ENCODE results near the gene AUTS2. TPM values are rescaled to one million over a fixed set of nuclear protein-coding genes. Genes with fewer than 3 reads are reported as not detected.
A peak's percentile ranks its signal among the peaks of the same experiment; 100 is the strongest.

AUTS2 gene
- total and polyA plus RNA-seq, 2 of the 8 experiments (the other 6 are each of a cell fraction or from before 2014, with no cell fraction given), result 25.9 to 101 TPM

GRCh38 chr7:70693686-70694433 lies 1095.6 kb downstream of the AUTS2 start (continued):
- TF ChIP-seq TEAD4 (IDR thresholded peaks at IDR 0.05; ENCODE audit: low read depth, low read length) (no peak), ZNF274 (IDR thresholded peaks at IDR 0.05; ENCODE audit: borderline replicate concordance, extremely low read depth, low read length) (no peak), NRF1 (IDR thresholded peaks at IDR 0.05; ENCODE audit: low read depth, low read length) (no peak), POLR2A (IDR thresholded peaks at IDR 0.05; ENCODE audit: control extremely low read depth in 1 of 2, low read depth in 2 of 2, low read length in 2 of 2) (peak; percentile 60 to 64), EZH2 (IDR thresholded peaks at IDR 0.05; ENCODE audit: low read depth, low read length, severe bottlenecking) (no peak), CHD7 (IDR thresholded peaks at IDR 0.05; ENCODE audit: insufficient replicate concordance, low read length) (no peak)
